GM18499 (cell line): ENCODE measurements around the gene ERGIC3.

Source experiments
- ATAC-seq: cut with Tn5 transposase; IDR thresholded peaks from one replicate; pipeline ENCODE4 v1.9.1; 2021; ENCODE audit warnings: moderate number of reproducible peaks; ENCODE audit not compliant: insufficient read depth, unreplicated experiment

Gene ERGIC3

DNA sequence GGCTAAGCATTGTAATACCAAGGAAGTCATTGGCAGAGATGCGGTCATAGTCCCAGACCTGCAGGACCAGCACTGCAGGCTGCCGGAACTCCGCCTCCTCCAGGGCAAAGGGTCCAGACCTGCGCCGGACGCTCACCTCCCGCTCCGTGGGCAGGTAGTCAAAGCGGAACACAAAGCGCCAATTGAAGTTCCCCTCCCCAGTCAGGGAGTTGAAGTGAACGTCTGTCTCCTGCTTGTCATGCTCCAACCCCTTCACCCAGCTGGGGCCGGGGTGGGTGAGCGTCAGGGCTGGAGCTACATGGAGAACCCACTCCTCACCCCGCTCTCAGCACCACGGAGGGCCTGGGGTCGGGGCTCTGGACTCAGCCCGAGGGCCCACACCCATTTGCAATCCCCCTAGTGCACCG is 18.2 kb downstream of the ERGIC3 start:
- no peak for ATAC-seq

DNA sequence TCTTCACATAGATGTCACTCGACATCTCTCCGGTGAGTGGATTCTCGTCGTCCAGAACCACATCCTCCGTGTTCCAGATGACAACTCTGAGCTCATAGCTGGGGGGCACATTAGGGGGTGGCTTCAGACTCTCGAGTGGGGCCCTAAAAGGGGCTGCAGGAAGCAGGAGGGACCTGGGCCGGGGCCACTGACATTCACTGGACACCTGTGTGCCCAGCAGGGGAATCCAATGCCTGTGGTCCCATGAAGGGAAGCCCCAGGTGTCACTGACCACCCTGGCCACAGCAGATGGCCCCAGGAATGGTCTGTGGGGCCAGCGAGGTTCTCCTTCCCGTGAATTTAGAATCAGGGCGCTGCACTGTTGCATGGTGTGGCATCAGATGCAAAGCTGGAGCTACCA is 18.7 kb downstream of the ERGIC3 start:
- ATAC-seq = no peak

DNA sequence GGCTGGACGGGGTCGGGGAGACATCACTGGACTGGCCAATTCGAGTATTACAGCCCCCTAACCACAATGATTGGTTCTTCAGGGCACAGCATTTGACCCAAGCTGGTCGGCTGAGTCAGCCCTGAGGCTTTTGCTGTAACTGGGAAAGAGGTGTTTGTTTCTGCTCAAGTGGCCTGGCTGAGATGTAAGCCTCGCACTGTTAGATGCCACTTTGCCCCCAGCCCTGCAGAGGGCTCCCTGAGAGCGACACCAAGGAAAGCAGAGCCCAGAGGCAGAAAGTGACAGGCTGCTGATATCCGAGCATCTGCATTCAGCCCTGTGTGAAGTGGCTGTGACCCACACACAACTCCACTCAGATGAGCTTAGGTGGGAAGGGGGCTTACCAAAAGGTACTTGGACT is 19.4 kb downstream of the ERGIC3 start:
- ATAC-seq = no peak

DNA sequence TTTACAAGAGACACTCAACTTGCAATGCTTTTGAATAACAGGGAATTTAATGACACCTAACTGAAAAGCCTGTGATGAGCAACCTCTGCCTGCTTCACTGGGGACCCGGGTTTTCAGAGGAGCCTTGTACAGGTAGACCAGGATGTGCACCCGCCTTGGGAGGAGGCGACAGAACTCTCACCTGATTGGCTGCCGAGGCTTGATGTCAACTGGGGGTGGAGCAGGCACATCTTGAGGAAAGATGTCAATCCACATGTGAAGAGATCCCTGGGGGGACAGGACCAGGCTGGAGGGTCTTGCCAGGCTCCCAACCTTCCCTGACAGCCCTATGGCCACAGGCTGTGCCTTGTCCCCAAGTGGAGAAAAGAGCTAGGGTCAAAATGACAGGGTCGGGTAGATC is 19.8 kb downstream of the ERGIC3 start:
- no peak for ATAC-seq

DNA sequence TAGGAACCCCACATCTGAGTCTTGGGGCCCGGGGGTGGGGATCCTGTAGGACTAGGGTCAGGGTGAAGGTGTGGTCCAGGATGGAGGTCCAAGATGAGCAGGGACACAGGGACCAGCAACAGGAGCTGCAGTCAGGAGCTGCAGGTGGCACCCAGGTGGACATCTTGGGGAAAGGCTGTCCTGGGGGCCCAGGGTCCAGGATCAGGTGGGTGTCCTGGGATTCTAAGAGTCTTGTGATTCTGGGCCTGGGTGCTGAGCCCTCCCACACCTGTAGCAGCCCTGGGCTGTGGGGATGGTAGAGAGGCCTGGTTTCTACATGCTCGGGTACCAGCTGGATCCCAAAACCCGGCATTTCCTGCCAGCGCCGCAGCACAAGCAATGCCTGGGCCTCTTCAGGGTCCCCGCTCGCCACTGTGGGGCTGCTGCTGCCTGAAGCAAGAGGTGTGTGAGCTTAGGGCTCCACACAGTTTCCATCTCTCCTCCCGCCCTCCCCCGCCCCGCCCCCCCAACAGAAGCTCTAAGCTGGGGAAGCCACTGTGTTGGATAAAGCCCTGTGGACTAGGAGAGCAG is 20.7 kb downstream of the ERGIC3 start:
- ATAC-seq = no peak

DNA sequence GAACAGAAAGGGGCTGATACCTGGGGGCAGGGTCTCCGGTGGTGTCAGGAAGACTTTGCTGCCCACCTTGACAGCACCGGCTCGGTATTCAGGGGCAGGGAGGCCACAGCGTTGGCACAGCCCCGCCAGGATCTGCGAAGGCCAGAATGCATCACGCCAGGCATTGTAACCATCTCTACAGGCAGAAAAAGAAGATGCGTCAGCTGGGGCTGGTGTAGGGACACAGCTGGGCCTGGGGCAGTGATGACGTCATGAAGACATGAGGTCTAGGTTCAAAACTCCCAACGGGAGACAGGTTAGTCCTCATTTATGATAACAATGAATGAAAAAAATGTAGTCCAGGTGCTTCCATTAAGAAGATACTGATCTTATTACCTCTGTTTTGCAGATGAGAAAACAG is 22.0 kb downstream of the ERGIC3 start:
- no peak for ATAC-seq

DNA sequence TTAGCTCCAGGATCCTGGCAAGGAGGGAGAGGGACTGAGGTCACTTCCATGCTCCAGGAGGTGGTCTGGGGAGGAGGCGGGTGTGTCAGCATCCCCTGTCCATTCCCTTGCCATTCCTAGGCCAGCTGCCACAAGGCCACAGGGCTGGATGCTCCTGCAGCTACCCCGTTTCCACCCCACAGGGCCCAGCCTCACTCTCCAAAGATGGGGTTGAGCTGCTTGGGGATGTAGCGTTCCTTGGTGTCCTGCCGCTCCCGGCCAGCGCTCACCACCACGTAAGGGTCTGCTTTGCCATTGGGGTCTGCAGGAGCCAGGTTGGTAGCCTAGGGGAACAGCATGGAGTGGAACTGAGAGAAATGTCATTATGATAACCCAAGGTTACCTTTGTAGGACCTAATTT is 23.0 kb downstream of the ERGIC3 start:
- ATAC-seq = no peak

DNA sequence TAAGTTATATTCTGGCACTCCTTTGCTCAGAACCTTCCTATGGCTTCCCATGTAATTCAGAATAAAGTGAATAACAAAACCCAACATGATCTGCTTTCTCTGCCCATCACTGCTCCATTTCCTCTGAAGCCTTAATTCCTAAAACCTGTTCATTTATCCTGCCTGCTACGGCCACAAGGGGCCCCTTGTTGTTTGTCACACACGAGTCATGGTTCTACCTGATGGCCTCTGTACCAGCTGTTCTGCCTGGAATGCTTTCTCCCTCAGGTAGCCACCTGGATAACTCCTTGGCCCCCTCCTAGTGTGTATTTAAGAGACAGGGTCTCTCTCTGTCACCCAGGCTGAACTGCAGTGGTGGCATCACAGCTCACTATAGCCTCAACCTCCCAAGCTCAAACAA is 26.8 kb downstream of the ERGIC3 start:
- no peak for ATAC-seq

DNA sequence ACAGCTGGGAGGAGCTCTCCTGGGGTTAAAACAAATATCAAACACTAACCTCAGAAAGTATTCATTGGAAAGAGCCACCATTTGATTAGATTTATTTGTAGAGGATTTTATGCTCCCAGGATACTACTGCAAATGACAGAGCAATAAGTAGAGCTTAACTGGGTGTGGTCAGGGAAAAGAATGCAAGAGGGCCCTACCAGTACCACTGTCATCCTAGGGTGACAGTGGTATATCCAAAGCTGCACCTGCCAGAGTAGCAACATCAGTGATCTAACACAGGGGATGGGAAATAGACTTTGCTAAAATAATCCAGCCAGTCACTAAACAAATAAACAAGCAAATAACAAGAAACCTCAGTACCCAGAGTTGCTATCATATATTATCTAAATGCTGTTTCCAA is 29.7 kb downstream of the ERGIC3 start:
- no peak for ATAC-seq

DNA sequence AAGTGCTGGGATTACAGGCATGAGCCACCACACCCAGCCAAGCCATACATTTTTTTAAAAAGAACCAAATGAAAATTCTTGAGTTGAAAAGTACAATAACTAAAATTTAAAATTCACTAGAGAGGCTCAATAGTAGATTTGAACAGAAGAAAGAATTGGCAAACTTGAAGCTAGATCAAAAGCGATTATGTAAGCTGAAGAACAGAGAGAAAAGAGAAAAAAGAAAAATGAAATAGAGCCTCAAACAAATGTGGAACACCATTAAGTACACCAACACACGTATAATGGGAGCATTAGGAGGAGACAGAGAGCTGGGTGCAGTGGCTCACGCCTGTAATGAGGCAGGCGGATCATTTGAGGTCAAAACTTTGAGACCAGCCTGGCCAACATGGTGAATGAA is 31.0 kb downstream of the ERGIC3 start:
- ATAC-seq = no peak

DNA sequence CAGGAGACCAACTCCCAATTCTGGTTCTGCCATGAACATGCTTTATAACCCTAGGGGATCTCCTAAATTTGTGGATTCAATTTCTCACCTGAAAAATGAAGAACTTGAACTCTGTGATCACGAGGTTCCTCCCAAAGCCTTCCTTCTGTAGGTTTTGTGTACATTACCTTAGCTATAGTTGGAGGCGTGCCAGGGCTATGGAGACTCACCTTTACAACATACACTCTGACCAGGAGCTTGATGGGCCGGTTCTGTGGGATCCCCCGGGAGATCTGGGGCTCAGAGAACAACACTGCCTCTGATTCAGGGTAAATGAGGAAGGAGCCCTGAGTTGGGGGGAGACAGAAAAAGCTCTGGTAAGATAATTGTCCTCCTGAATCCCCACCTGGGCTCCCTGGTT is 34.1 kb downstream of the ERGIC3 start:
- ATAC-seq = no peak

DNA sequence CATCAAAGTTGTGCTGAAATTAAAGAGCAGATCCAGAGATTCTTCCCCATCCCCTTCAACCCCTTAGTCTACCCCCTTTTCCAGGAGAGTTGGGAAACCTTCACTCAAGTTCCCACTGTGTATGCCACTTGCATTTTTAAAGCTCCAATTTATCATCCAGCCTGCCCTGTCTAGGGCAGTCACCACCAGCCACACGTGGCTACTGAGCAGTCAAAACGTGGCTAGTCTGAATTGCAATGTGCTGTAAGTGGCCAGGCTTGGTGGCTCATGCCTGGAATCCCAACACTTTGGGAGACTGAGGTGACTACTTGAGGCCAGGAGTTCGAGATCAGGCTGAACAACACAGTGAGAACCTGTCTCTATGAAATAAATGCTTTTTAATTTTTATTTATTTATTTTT is 34.9 kb downstream of the ERGIC3 start:
- ATAC-seq = no peak

DNA sequence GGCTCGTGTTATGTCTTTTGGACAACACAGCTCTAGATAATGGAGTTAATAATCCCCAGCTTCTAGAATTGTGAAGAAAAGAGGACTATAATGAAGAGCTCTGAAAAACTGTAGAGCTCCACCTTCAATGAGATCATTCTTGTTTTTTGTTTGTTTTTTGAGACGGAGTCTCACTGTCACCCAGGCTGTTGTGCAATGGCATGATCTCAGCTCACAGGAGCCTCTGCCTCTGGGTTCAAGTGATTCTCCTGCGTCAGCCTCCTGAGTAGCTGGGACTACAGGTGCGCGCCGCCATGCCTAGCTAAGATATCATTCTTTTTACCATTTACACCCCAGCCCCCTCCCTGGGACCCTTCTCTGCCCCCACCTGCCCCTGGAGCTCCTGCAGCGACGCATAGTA is 36.6 kb downstream of the ERGIC3 start:
- no peak for ATAC-seq

DNA sequence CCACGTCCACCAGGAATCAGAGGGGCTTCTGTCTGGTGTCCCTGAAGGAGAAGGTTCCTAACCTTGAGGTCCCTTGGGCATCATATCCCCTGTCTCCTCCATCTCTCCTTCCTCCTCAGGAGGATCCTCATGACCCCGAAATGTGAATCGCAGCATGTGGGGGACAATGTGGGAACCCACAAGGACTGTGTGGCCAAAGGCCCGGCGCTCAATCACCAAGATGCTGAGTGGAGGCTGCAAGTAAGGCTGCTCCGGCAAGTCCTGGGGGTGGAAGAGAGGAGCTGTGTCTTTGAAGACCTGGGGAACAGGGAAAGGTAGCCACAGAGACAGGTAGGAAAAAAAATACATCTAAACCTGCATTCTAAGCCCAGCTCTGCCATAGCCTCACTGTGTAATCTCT is 37.3 kb downstream of the ERGIC3 start:
- no peak for ATAC-seq

DNA sequence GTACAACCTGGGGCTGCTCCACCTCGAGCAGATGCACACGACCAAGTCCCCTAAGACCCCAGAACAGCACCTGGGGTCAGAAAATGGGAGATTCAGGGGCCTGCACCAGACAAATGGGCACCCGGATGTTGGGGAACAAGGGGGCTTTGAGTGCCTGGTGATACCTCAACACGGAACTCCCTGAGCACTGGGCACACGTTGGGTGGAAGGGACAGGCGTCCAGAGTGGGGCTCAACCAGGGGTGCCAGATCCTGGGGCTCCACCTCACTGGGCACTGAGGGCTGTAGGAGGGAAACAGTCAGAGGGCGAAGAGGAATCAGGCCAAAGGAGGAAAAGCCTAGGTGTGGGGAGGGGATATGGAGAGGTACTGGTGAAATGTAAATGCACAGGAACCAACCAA is 40.3 kb downstream of the ERGIC3 start:
- no peak for ATAC-seq

DNA sequence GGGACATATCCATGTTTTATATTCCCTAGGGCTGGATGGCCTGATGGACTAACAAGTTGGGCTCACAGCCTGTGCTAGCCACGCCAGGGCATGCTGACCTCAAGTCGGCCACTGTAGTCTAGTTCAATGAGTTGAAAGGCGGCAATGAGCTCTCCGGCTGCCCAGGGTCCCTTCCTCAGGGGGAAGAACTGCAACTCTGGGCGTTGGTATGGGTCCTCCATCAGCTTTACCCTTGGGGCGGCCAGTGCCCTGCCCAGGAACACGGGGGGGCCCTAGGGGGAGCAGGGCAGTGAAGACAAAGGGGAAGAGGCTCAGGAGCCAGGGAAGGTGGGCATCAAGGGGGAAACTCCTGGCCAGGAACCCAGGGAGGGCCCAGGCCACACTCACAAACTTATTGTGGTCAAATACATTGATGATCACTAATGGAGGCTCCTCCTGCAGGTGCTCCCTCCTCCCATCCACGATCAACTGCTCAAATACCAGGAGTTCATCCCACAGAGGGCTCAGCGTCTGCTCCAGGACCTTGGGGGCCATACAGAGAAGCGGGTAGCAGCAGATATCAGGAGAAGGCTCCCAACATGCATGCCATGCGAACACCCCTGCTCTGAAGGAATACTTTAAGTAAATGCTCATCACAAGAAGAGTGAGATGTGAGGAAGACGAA is 41.0 kb downstream of the ERGIC3 start:
- ATAC-seq = no peak

DNA sequence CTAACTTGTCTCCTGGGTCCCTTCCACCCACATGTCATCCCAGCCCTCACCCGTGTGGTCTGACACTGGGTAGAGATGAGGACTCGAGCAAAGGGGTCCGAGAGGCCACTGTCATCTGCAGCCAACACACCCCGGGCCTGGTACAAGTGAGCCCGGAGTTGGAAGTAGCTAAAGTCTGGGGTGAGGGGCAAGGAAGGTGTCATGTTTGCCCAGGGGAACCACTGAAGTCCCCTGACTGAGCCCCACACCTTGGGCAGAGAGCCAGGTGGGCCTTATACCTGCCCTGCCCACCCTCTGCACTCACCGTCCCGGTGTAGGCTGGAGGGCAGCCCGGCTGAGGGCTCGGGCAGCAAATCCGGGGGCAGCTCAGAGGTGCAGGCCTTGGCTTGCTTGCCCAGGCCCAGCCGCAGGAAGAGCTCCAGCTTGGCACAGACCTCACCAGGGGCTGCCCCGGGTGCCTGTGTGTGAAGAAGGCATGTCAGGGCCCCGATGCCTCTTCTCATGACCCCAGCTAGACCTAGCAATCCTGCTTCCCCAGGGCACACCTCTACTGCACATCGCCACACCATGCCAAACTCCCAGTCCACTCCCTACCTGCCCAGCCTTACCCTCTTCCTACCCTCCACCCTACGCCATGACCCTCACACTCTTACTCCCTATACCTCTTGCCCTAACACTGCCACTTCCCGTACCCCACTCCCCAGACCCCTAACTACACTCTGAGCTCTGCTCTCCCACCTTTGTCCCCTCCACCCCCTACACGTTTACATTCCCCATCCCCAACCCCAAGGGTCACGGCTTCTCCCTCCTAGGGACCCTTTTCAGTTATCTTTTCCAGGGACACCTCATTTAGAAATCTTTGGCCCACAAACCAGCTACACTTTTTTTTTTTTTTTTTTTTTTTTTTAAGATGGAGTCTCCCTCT is 42.0 kb downstream of the ERGIC3 start:
- ATAC-seq = no peak

DNA sequence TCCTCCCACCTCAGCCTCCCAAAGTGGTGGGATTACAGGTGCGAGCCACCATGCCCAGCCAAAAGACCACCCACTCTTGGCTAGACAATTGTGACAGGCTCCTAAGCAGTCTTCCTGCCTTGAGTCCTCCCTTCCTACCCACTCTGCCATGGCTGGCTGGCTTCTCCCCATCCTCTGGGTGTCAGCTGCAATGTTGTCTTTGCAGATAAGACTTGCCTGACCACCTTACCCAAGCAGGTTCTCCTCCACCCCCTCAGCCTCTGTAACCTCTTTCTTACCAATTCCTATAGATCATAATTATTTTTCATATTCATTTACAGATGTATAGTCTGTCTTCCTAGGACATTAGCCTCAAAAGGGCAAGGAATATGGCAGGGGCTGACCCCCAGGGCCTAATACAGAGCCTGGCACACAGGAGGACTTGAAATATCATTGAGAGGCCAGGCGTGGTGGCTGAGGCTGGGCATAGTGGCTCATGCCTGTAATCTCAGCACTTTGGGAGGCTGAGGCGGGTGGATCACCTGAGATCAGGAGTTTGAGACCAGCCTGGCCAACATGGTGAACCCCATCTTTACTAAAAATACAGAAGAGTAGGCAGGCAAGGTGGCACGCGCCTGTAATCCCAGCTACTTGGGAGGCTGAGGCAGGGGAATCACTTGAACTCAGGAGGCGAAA is 45.0 kb downstream of the ERGIC3 start:
- ATAC-seq = no peak

DNA sequence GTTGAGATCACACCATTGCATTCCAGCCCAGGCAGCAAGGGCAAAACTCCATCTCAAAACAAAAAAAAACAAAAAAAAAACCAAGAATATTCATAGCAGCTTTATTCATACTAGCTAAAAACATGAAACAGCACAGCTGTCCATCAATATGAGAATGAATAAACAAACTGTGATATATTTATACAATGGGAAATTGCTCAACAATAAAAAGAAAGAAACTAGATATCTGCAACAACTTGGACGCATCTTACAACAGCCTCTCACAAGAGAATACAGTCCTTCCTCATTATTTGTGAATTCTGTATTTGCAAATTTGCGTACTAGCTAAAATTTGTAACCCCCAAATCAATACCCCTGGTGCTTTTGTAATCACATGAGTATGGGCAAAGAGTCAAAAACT is 45.6 kb downstream of the ERGIC3 start:
- no peak for ATAC-seq

DNA sequence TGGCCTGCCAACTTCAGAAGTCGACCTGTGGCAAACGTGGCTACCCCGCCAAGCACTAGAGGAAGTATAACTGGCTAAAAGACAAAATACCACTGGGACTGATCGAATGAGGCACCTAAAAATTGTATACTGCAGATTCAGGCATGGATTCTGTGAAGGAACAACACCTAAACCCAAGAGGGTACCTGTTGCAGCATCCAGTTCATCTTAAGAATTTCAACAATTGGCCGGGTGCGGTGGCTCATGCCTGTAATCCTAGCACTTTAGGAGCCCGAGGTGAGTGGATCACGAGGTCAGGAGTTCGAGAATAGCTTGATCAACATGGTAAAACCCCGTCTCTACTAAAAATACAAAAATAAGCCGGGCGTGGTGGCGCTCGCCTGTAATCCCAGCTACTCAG is 46.5 kb downstream of the ERGIC3 start:
- no peak for ATAC-seq

DNA sequence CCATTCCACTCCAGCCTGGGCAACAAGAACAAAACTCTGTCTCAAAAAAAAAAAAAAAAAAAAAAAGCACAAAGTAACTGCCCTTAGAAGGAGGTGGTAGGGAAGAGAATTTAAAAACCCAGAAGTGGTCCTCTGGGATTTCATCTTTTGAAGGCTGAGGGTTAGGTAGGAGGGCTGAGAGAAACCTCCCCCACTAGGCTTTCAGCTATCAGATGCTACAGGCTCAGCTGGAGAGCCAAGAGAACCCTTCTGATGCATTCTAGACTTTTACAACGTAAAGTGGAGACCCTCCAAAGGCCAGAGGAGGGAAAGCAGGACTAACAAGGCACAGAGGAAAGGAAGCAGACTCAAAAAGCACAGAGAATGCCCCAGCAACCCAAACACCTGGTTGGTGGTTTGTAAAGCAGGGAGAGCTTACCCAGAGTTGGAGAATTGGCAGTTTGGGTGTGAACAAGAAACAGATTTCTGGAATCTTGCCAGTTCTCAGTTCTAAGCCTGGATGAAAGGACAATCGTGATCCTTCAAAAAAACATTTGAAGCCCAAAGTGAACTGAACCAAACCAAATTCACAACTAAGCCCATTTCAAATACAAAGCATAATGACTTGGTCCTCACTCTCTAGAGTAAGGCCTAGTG is 50.6 kb downstream of the ERGIC3 start:
- no peak for ATAC-seq
